Astrocyte (in vitro differentiated cells and primary cell): ENCODE results near the gene SMAP2.

Source experiments
- CTCF ChIP-seq: IDR thresholded peaks from 2 replicates; pipeline ENCODE4 v1.5.1; 2011; ENCODE audit warnings: low read depth, mild to moderate bottlenecking, inconsistent platforms, low read length, moderate library complexity; ENCODE audit not compliant: insufficient read depth
- EZH2 ChIP-seq: IDR thresholded peaks from 2 replicates; pipeline ENCODE4 v1.6.1; 2012; ENCODE audit warnings: mild to moderate bottlenecking, low read length, inconsistent platforms; ENCODE audit not compliant: insufficient read depth

- peak; percentile 100 for TF ChIP-seq CTCF
- TF ChIP-seq EZH2, result no peak
Observed at GRCh38 chr1:40338745-40339419, 34.6 kb upstream of the SMAP2 start.
